Measurements from ENCODE around the gene MTA1. TPM values are rescaled to one million over a fixed set of nuclear protein-coding genes. Genes with fewer than 3 reads are reported as not detected.

Gene MTA1
- total and polyA plus RNA-seq, 7 donors, result 22.6 to 48.6 (median 41.1) TPM

DNA sequence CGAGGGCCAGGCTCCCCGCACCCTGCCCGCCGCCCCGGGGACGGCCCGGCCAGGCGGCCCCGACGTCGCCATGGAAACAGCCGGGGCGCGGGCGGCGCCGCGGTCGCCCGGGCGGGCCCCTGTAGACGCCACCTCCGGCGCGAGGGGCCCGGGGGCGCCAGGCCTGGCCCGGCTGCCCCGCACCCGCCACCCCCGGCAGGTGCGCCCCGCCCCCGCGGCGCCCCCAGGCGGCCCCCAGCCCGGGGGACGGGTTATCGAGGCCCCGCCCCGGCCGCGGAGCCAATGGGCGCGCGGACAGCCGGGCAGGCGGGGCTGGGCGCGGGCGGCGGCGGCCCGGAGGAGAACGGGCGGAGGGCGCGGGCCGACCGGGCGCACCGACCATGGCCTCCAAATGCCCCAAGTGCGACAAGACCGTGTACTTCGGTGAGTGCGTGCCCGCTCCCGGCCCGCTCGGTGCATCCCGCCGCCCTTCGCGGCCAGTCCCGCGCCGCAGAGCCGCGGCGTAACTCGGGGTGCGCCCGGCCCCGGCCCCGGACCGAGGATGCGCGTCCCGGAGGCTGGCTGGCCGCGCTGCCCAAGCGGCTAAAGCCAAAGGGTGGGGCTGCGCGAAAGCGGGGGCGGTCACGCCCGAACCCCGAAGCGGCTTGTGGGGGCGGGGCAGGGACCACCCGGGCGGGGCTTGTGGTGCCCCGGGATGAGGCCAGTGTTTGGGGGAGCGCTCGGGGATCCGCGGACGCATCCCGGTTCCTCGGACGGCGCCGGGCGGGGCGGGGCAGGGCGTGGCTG is 55.0 kb downstream of the MTA1 start, which contains the start of gene CRIP2:
CRIP2 (plus strand) TSS at position 339 of the 786 bp plus-strand sequence; CDS start at position 381, 42 bp downstream.
- WGBS, 3 donors, result 0 to 1% (median 0%) methylated on average over 43 to 117 of the region's 118 CpGs
- Histone ChIP-seq H3K27ac (peak within 1 kb of the TSS; percentile 67), H3K4me1 (peaks cover 43% of the 10 kb centered on the region), H3K9me3 (no peaks in the 10 kb centered on the region), H3K27me3 (ENCODE audit: insufficient read depth in 3 of 3, low read length in 2 of 3) (peaks cover 0 to 4% (median 2%) of the 10 kb centered on the region in 3 donors), H3K36me3 (ENCODE audit: insufficient read depth in 1 of 2, low read depth in 1 of 2) (peaks cover 0 to 11% of the 10 kb centered on the region in 2 donors), H3K4me3 (peak within 1 kb of the TSS; percentile 78)
- intact Hi-C loops (cut with DNase I), result no loop called here
- TF ChIP-seq, protein P1, sequence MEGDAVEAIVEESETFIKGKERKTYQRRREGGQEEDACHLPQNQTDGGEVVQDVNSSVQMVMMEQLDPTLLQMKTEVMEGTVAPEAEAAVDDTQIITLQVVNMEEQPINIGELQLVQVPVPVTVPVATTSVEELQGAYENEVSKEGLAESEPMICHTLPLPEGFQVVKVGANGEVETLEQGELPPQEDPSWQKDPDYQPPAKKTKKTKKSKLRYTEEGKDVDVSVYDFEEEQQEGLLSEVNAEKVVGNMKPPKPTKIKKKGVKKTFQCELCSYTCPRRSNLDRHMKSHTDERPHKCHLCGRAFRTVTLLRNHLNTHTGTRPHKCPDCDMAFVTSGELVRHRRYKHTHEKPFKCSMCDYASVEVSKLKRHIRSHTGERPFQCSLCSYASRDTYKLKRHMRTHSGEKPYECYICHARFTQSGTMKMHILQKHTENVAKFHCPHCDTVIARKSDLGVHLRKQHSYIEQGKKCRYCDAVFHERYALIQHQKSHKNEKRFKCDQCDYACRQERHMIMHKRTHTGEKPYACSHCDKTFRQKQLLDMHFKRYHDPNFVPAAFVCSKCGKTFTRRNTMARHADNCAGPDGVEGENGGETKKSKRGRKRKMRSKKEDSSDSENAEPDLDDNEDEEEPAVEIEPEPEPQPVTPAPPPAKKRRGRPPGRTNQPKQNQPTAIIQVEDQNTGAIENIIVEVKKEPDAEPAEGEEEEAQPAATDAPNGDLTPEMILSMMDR (IDR thresholded peaks at IDR 0.05), result no peak
- peak in 1 of 4 donors; percentile 25 for ATAC-seq
- peak in 1 of 2 donors; percentile 52 for DNase-seq

- peaks cover 0 to 4% (median 2%) of the 10 kb centered on the region in 3 donors for H3K27me3 ChIP-seq (ENCODE audit: insufficient read depth in 3 of 3, low read length in 2 of 3)
These were observed 55.9 kb downstream of the MTA1 start for GRCh38 chr14:105475269-105476096.

DNA sequence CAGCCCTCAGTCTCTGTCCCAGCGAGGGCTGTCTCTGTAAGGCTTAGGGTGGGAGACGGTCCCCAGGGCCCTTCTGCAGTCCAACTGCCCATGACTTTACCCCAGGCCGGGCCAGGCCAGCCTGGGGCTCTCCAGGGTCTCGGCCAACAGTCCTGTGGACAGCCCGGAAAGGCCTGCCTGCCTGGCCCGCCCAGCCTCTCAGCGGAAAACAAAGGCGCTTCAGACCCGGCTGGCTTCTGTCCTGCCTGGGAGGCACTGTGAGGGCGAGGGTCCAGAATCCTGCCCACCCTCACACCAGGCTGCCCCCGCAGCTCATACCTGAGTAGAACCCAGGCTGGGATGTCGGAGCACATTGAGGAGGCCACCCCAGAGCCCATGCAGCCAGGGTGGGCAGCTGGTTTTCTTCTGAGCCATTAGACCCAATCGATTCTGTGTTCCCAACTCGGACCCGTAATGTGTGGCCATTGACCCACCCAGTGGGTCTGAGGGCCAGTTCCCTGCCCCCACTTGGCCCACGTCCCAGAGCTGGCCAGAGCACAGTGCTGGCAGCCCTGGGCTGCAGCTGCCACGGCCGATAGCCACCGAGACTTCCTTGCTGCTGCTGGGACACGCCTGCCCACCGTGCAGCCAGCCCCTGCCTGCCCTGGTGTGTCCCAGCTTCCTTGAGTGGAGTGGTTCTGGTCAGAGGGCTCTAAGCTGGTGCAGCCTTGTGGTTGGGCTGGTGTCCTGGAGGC is 56.6 kb downstream of the MTA1 start:
- peak; percentile 66 to 80 for DNase-seq
- H3K27me3 ChIP-seq (ENCODE audit: insufficient read depth in 3 of 3, low read length in 2 of 3), result peaks cover 0 to 4% (median 2%) of the 10 kb centered on the region in 3 donors
- H3K36me3 ChIP-seq (ENCODE audit: insufficient read depth in 1 of 2, low read depth in 1 of 2), result no peaks in the 10 kb centered on the region
- TF ChIP-seq, protein P1 (IDR thresholded peaks at IDR 0.05), result no peak
- no peaks in the 10 kb centered on the region for H3K9me3 ChIP-seq
- peak; percentile 33 to 60 (median 52) for ATAC-seq
- WGBS, 3 donors, result 10 to 17% (median 15%) methylated on average over 21 of the region's 21 CpGs
- peak overlapping the region; percentile 78 for H3K4me3 ChIP-seq
- H3K4me1 ChIP-seq, result peaks cover 47% of the 10 kb centered on the region
- H3K27ac ChIP-seq, result peak overlapping the region; percentile 67
- intact Hi-C loops (cut with DNase I), result no loop called here

More at GRCh38 chr14:105475269-105476096, 55.9 kb downstream of the MTA1 start:
- TF ChIP-seq, protein P1 (IDR thresholded peaks at IDR 0.05), result no peak
- Histone ChIP-seq H3K4me1 (peaks cover 44% of the 10 kb centered on the region), H3K36me3 (ENCODE audit: insufficient read depth in 1 of 2, low read depth in 1 of 2) (peaks cover 0 to 5% of the 10 kb centered on the region in 2 donors), H3K4me3 (peak overlapping the region; percentile 78), H3K27ac (peak overlapping the region; percentile 67), H3K9me3 (no peaks in the 10 kb centered on the region)
- 21 to 23% (median 23%) methylated on average over 41 to 48 of the region's 48 CpGs for WGBS, 3 donors
- DNase-seq (peak in 1 of 2 donors; percentile 64), ATAC-seq (peak; percentile 2 to 16 (median 7))
- intact Hi-C loops (cut with DNase I), result no loop called here

GRCh38 chr14:105476831-105477659 is 57.4 kb downstream of the MTA1 start:
- Histone ChIP-seq H3K9me3 (no peaks in the 10 kb centered on the region), H3K4me3 (peak overlapping the region; percentile 78), H3K27ac (peak overlapping the region; percentile 67), H3K27me3 (ENCODE audit: insufficient read depth in 3 of 3, low read length in 2 of 3) (peaks cover 0 to 4% (median 2%) of the 10 kb centered on the region in 3 donors), H3K36me3 (ENCODE audit: insufficient read depth in 1 of 2, low read depth in 1 of 2) (no peaks in the 10 kb centered on the region), H3K4me1 (peaks cover 51% of the 10 kb centered on the region)
- no peak for DNase-seq
- TF ChIP-seq, protein P1 (IDR thresholded peaks at IDR 0.05), result no peak
- intact Hi-C loops (cut with DNase I), result no loop called here
- WGBS, 3 donors, result 21 to 38% (median 25%) methylated on average over 13 to 16 of the region's 16 CpGs
- ATAC-seq, result no peak

Data from psoas muscle (tissue), 8 donors.